Panc1 (cell line): Measurements from ENCODE around the gene PPP2R1B.

Source experiments
- CTCF ChIP-seq: fragments of 450-650 bp; IDR thresholded peaks from 2 replicates; pipeline ENCODE4 v1.5.1; 2017; ENCODE audit warnings: mild to moderate bottlenecking
- POLR2AphosphoS5 ChIP-seq: IDR thresholded peaks from 2 replicates; pipeline ENCODE4 v1.6.1; 2012; ENCODE audit warnings: mild to moderate bottlenecking, low read depth, low read length, moderate library complexity
- REST ChIP-seq, 2 experiments: IDR thresholded peaks; 2 replicates each; pipeline ENCODE4 v1.6.1; 2011 to 2012; ENCODE audit warnings: low read depth in 2 of 2, control low read depth in 1 of 2, low read length in 1 of 2, mild to moderate bottlenecking in 1 of 2, moderate library complexity in 1 of 2; ENCODE audit not compliant: insufficient read depth in 1 of 2
- SIN3A ChIP-seq: IDR thresholded peaks from 2 replicates; pipeline ENCODE4 v1.6.1; 2012; ENCODE audit warnings: low read depth, mild to moderate bottlenecking, low read length, moderate library complexity, borderline replicate concordance; ENCODE audit not compliant: insufficient read depth
- TCF7L2 ChIP-seq: IDR thresholded peaks from 2 replicates; pipeline ENCODE4 v1.6.1; 2011; ENCODE audit warnings: mild to moderate bottlenecking, low read depth, low read length, inconsistent platforms

GRCh38 chr11:111765984-111766833 lies at the start of gene PPP2R1B:
- TF ChIP-seq REST (IDR thresholded peaks at IDR 0.05; ENCODE audit: insufficient read depth in 1 of 2, low read depth in 2 of 2, low read length in 1 of 2) (peak; percentile 6 to 17; a peak in 1 of 4 replicates), CTCF (no peak), POLR2AphosphoS5 (peak; percentile 85), SIN3A (0 out of 2 replicates have a peak, but pooled peaks have one; percentile 53), TCF7L2 (no peak)
